ENCODE results near the gene C10orf71.

DNA sequence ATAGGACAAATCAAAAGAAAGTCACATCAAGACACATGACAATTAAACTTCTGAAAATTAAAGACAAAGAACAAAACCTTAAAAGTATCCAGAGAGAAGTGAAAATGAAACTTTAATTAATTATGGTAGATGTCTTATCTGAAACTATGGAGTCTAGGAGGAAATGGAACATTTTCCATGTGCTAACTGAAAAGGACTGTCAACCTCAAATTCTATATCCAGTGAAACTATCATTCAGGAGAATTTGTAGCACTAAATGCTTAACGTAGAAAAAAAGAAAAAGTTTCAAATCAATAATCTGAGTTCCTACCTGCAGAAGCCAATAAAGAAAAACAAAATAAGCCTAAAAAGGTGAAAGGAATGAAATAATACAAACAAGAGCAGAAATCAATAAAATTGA lies 33.1 kb upstream of the C10orf71 start:
- no peak for TF ChIP-seq CTCF (IDR thresholded peaks at IDR 0.05 in 2 of 3, conservative IDR thresholded peaks at IDR 0.05 in 1 of 3; ENCODE audit: borderline replicate concordance in 1 of 3, insufficient read depth in 1 of 3, low read depth in 2 of 3, low read length in 2 of 3)
- TF ChIP-seq EZH2 (IDR thresholded peaks at IDR 0.05), result no peak
- TF ChIP-seq, protein P1, sequence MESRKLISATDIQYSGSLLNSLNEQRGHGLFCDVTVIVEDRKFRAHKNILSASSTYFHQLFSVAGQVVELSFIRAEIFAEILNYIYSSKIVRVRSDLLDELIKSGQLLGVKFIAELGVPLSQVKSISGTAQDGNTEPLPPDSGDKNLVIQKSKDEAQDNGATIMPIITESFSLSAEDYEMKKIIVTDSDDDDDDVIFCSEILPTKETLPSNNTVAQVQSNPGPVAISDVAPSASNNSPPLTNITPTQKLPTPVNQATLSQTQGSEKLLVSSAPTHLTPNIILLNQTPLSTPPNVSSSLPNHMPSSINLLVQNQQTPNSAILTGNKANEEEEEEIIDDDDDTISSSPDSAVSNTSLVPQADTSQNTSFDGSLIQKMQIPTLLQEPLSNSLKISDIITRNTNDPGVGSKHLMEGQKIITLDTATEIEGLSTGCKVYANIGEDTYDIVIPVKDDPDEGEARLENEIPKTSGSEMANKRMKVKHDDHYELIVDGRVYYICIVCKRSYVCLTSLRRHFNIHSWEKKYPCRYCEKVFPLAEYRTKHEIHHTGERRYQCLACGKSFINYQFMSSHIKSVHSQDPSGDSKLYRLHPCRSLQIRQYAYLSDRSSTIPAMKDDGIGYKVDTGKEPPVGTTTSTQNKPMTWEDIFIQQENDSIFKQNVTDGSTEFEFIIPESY (IDR thresholded peaks at IDR 0.05; ENCODE audit: extremely low read depth, insufficient replicate concordance, low read length), result no peak
- TF ChIP-seq JUND (IDR thresholded peaks at IDR 0.05), result no peak
- no peak for TF ChIP-seq POLR2A (IDR thresholded peaks at IDR 0.05; ENCODE audit: borderline replicate concordance, extremely low read depth, insufficient read depth, insufficient read length)
- TF ChIP-seq POLR2AphosphoS5 (IDR thresholded peaks at IDR 0.05; ENCODE audit: low read depth, low read length), result no peak
- TF ChIP-seq, protein P2, sequence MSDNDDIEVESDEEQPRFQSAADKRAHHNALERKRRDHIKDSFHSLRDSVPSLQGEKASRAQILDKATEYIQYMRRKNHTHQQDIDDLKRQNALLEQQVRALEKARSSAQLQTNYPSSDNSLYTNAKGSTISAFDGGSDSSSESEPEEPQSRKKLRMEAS (IDR thresholded peaks at IDR 0.05), result no peak
- TF ChIP-seq EGR1 (IDR thresholded peaks at IDR 0.05; ENCODE audit: low read depth), result no peak
- no peak for TF ChIP-seq SIN3A (IDR thresholded peaks at IDR 0.05; ENCODE audit: low read depth)
- TF ChIP-seq, protein P3, sequence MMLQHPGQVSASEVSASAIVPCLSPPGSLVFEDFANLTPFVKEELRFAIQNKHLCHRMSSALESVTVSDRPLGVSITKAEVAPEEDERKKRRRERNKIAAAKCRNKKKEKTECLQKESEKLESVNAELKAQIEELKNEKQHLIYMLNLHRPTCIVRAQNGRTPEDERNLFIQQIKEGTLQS (IDR thresholded peaks at IDR 0.05), result no peak
- no peak for TF ChIP-seq EZH2phosphoT487 (IDR thresholded peaks at IDR 0.05; ENCODE audit: borderline replicate concordance)
- no peak for TF ChIP-seq SP1 (IDR thresholded peaks at IDR 0.05; ENCODE audit: low read depth)

All from HCT116 (cell line).